Raji (cell line): ENCODE measurements around the gene TICAM1.

ENCODE experiments used
- POLR2A ChIP-seq: IDR thresholded peaks from 2 replicates; pipeline ENCODE4 v1.6.1; 2011; ENCODE audit warnings: low read depth, low read length, control low read depth; ENCODE audit not compliant: insufficient read depth

The TICAM1 gene

GRCh38 chr19:4831304-4831978 lies at the start of gene TICAM1:
Gene TICAM1, minus strand, starts transcription at chr19:4831712. Its CDS starts 13,335 bp downstream, at chr19:4818377.
- peak; percentile 75 for TF ChIP-seq POLR2A

- no peak for TF ChIP-seq POLR2A
Observed at GRCh38 chr19:4879041-4879440, 47.5 kb upstream of the TICAM1 start.

GRCh38 chr19:4878491-4878968 lies 47.0 kb upstream of the TICAM1 start:
- TF ChIP-seq POLR2A, result no peak

- TF ChIP-seq POLR2A, result no peak
Observed at GRCh38 chr19:4877753-4878490, 46.4 kb upstream of the TICAM1 start.

- no peak for TF ChIP-seq POLR2A
Observed at GRCh38 chr19:4873930-4874329, 42.4 kb upstream of the TICAM1 start.

GRCh38 chr19:4871711-4872110 lies 40.2 kb upstream of the TICAM1 start:
- no peak for TF ChIP-seq POLR2A

GRCh38 chr19:4870025-4870700 lies 38.7 kb upstream of the TICAM1 start:
- TF ChIP-seq POLR2A, result no peak

GRCh38 chr19:4868286-4868834 lies 36.8 kb upstream of the TICAM1 start:
- no peak for TF ChIP-seq POLR2A

GRCh38 chr19:4867534-4868285 lies 36.2 kb upstream of the TICAM1 start, which contains the start of gene PLIN3:
Gene PLIN3, minus strand, starts transcription at chr19:4867667. Its CDS starts 6,273 bp downstream, at chr19:4861394.
- peak; percentile 45 for TF ChIP-seq POLR2A

GRCh38 chr19:4866595-4867424 lies 35.3 kb upstream of the TICAM1 start:
- TF ChIP-seq POLR2A, result no peak

GRCh38 chr19:4861147-4861546 lies 29.6 kb upstream of the TICAM1 start:
- TF ChIP-seq POLR2A, result no peak

- no peak for TF ChIP-seq POLR2A
Observed at GRCh38 chr19:4859697-4860096, 28.2 kb upstream of the TICAM1 start.

GRCh38 chr19:4852484-4852883 lies 21.0 kb upstream of the TICAM1 start:
- TF ChIP-seq POLR2A, result no peak
